HFFc6 (cell line): ENCODE data around the gene TPI1. TPM values are rescaled to one million over a fixed set of nuclear protein-coding genes. Genes with fewer than 3 reads are reported as not detected.

ENCODE experiments used
- DNase-seq: peaks from one replicate; pipeline ENCODE4 v3.0.0-alpha.2; 2018
- H3K27ac Mint-ChIP-seq: 2 replicates; pipeline ENCODE4 v1.8.0; 2020; ENCODE audit warnings: mild to moderate bottlenecking, mixed read lengths
- H3K27me3 Mint-ChIP-seq: 2 replicates; pipeline ENCODE4 v1.8.0; 2021; ENCODE audit warnings: mild to moderate bottlenecking, moderate library complexity, mixed read lengths; ENCODE audit not compliant: insufficient read depth
- H3K36me3 Mint-ChIP-seq: 2 replicates; pipeline ENCODE4 v1.8.0; 2021; ENCODE audit warnings: low read depth, mixed read lengths
- H3K4me1 Mint-ChIP-seq: 2 replicates; pipeline ENCODE4 v1.8.0; 2020; ENCODE audit warnings: low read depth, mixed read lengths
- H3K4me3 Mint-ChIP-seq: 2 replicates; pipeline ENCODE4 v1.8.0; 2020; ENCODE audit warnings: mild to moderate bottlenecking, moderate library complexity, mixed read lengths
- H3K9me3 Mint-ChIP-seq: 2 replicates; pipeline ENCODE4 v1.8.0; 2020; ENCODE audit warnings: mild to moderate bottlenecking, mixed read lengths
- CTCF ChIP-seq: fragments of 200-600 bp; sonication (generic); IDR thresholded peaks from 2 replicates; pipeline ENCODE4 v1.5.0; 2021; ENCODE audit warnings: antibody characterized with exemption, mild to moderate bottlenecking
- total RNA-seq, 6 experiments: library from RNA; stranded (reverse); fragmentation: NEBNext Ultra II Directional; extraction: Animal tissue kit (Norgen Biotek cat#: 25700); gene quantifications; 2 replicates in 1 of 6; 3 replicates in 5 of 6; pipeline ENCODE4 v1.2.3, GENCODE V29; 2021

The TPI1 gene
- total RNA-seq, 6 experiments from 2014 or later = 853 to 931 (median 870) TPM

GRCh38 chr12:6846316-6846869, 20.9 kb upstream of the TPI1 start:
- DNase-seq = no peak
- peaks cover 19% of the 10 kb centered on the region for H3K4me1 Mint-ChIP-seq
- peaks cover 5% of the 10 kb centered on the region for H3K27me3 Mint-ChIP-seq
- H3K36me3 Mint-ChIP-seq = peaks cover 33% of the 10 kb centered on the region
- no peak overlapping the region for H3K4me3 Mint-ChIP-seq
- H3K9me3 Mint-ChIP-seq = no peaks in the 10 kb centered on the region
- TF ChIP-seq CTCF = no peak
- no peak overlapping the region for H3K27ac Mint-ChIP-seq

GRCh38 chr12:6847676-6848075, 19.7 kb upstream of the TPI1 start:
- H3K27ac Mint-ChIP-seq = peak overlapping the region; percentile 9; the same call in 1 of the 2 replicates
- TF ChIP-seq CTCF = no peak
- no peaks in the 10 kb centered on the region for H3K9me3 Mint-ChIP-seq
- no peak for DNase-seq
- peaks cover 11% of the 10 kb centered on the region for H3K27me3 Mint-ChIP-seq
- H3K4me1 Mint-ChIP-seq = peaks cover 19% of the 10 kb centered on the region
- H3K36me3 Mint-ChIP-seq = peaks cover 33% of the 10 kb centered on the region
- no peak overlapping the region for H3K4me3 Mint-ChIP-seq

GRCh38 chr12:6849427-6849826, 17.9 kb upstream of the TPI1 start:
- Mint-ChIP-seq H3K4me3 (peak overlapping the region; percentile 98), H3K27ac (no peak overlapping the region)

GRCh38 chr12:6849976-6850560, 17.3 kb upstream of the TPI1 start:
- no peak for TF ChIP-seq CTCF
- H3K27ac Mint-ChIP-seq = peak overlapping the region; percentile 93
- H3K9me3 Mint-ChIP-seq = no peaks in the 10 kb centered on the region
- DNase-seq = no peak
- peak overlapping the region; percentile 98 for H3K4me3 Mint-ChIP-seq
- peaks cover 35% of the 10 kb centered on the region for H3K36me3 Mint-ChIP-seq
- peaks cover 35% of the 10 kb centered on the region for H3K4me1 Mint-ChIP-seq
- peaks cover 14% of the 10 kb centered on the region for H3K27me3 Mint-ChIP-seq

More at GRCh38 chr12:6849427-6849826, 17.9 kb upstream of the TPI1 start:
- H3K4me1 Mint-ChIP-seq = peaks cover 34% of the 10 kb centered on the region
- peaks cover 14% of the 10 kb centered on the region for H3K27me3 Mint-ChIP-seq
- DNase-seq = no peak
- H3K9me3 Mint-ChIP-seq = no peaks in the 10 kb centered on the region
- H3K36me3 Mint-ChIP-seq = peaks cover 41% of the 10 kb centered on the region
- TF ChIP-seq CTCF = no peak

- H3K27ac Mint-ChIP-seq = peak overlapping the region; percentile 93
- no peaks in the 10 kb centered on the region for H3K9me3 Mint-ChIP-seq
- H3K36me3 Mint-ChIP-seq = peaks cover 35% of the 10 kb centered on the region; the same call in 1 of the 2 replicates
- H3K4me3 Mint-ChIP-seq = peak overlapping the region; percentile 98
- no peak for TF ChIP-seq CTCF
- no peak for DNase-seq
- H3K27me3 Mint-ChIP-seq = peaks cover 14% of the 10 kb centered on the region
- peaks cover 35% of the 10 kb centered on the region for H3K4me1 Mint-ChIP-seq
Measured at GRCh38 chr12:6850796-6851152, 16.6 kb upstream of the TPI1 start.
